ENCODE results near the gene AP5B1. TPM values are rescaled to one million over a fixed set of nuclear protein-coding genes. Genes with fewer than 3 reads are reported as not detected.

AP5B1 gene
- total and polyA plus RNA-seq, 2 of the 8 experiments (the other 6 are each of a cell fraction or from before 2014, with no cell fraction given): 7.6 to 10.0 TPM

DNA sequence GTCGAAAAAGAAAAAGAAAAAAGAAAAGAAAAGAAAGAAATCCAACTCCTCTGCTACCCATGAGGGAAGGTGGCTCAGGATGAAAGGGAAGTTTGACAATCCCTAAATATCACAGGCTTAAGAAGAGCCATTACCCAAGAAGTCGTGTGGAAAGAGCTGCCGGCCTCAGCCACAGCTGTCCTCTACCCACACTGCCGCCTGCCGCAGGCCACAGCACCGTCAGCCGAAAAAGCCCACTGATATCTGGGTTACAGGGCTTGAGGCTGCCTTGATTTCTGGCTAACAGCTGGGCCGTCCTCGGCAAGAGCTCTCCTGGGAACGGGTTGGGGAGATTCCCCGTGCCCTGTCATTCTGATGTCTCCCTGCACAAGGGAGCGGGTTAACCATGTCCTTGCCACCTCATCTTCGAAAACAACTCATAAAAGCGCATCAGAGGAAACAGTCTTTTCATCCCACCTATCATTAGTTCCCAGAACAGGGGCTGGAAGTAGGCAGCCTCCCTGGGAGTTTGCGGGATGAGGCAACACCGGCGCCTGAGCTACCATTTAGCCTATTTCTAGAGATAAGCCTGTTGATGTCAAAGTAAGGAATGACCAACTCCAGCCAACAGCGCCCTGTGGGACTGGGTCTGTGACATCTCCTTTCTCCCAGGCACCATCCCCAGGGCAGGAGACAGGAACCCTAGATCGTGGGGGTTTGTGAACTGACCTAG is 31.1 kb upstream of the AP5B1 start:
- FAIRE-seq (no peak), DNase-seq (ENCODE audit: low read depth in 1 of 2, low spot score in 2 of 2) (no peak)
- Histone ChIP-seq H3K79me1 (ENCODE audit: low read depth, low read length) (peaks cover 2% of the 10 kb centered on the region; the same call in 1 of the 2 replicates), H2BK120ac (replicated peaks; ENCODE audit: low read depth, low read length) (no peak overlapping the region), H2BK15ac (ENCODE audit: low read length) (no peak overlapping the region), H3K9ac (replicated peaks in 1 of 4; ENCODE audit: extremely low read depth in 1 of 4, low read depth in 3 of 4, low read length in 3 of 4) (no peak overlapping the region), H3K4me1 (replicated peaks in 1 of 4; ENCODE audit: control insufficient read depth in 3 of 4, insufficient read depth in 4 of 4, low read length in 3 of 4) (no peaks in the 10 kb centered on the region), H2AFZ (ENCODE audit: low read length) (no peak overlapping the region), H3K4ac (replicated peaks; ENCODE audit: insufficient read length, low read depth, low read length) (no peak overlapping the region), H3K23me2 (ENCODE audit: low read depth, low read length) (no peaks in the 10 kb centered on the region), H2AK5ac (ENCODE audit: low read depth, low read length) (no peak overlapping the region), H3K23ac (ENCODE audit: insufficient read length) (no peak overlapping the region), H4K5ac (ENCODE audit: insufficient read length, low read depth, low read length) (no peak overlapping the region), H3K27me3 (replicated peaks in 1 of 4; ENCODE audit: control insufficient read depth in 3 of 4, extremely low read depth in 1 of 4, insufficient read depth in 3 of 4, low read length in 3 of 4) (peaks cover 0 to 4% (median 3%) of the 10 kb centered on the region in 4 experiments; a peak in 4 of 7 replicates), H3K36me3 (ENCODE audit: control insufficient read depth in 2 of 4, insufficient read depth in 4 of 4, low read length in 3 of 4) (no peaks in the 10 kb centered on the region), H3K27ac (ENCODE audit: low read depth, low read length) (no peak overlapping the region), H3K18ac (ENCODE audit: extremely low read depth, low read length) (no peak overlapping the region), H4K8ac (ENCODE audit: extremely low read depth, insufficient read depth, low read length) (no peak overlapping the region), H3K56ac (replicated peaks; ENCODE audit: insufficient read length, low read depth, low read length) (no peak overlapping the region), H3K79me2 (ENCODE audit: control insufficient read depth in 1 of 2, insufficient read depth in 2 of 2, low read length in 2 of 2) (no peaks in the 10 kb centered on the region), H2BK20ac (ENCODE audit: low read length) (no peak overlapping the region), H3K14ac (ENCODE audit: insufficient read length) (no peak overlapping the region), H3K4me3 (ENCODE audit: extremely low read depth in 1 of 4, insufficient read depth in 2 of 4, low read depth in 3 of 4, low read length in 4 of 4) (no peak overlapping the region), H3K9me3 (ENCODE audit: insufficient read depth in 2 of 2, low read depth in 1 of 2, low read length in 1 of 2) (no peaks in the 10 kb centered on the region), H4K20me1 (replicated peaks in 1 of 2; ENCODE audit: control insufficient read depth in 1 of 2, insufficient read depth in 2 of 2, low read length in 2 of 2) (peaks cover 0 to 5% of the 10 kb centered on the region in 2 experiments), H4K91ac (replicated peaks; ENCODE audit: insufficient read length, low read length) (no peak overlapping the region), H2BK5ac (ENCODE audit: low read depth, low read length) (no peak overlapping the region), H3K4me2 (ENCODE audit: insufficient read depth in 1 of 2, low read depth in 2 of 2, low read length in 2 of 2) (no peak overlapping the region), H2BK12ac (ENCODE audit: low read depth, low read length) (no peak overlapping the region)
- ChIA-PET POLR2A (ENCODE audit: partially characterized antibody) (interaction anchor here (1.2 to 1.4 kb wide), 3 partner anchors 9 to 99 kb away, joined by 3 to 4 read pairs (median 4); partner anchors contain the start of gene KAT5), CTCF (ENCODE audit: partially characterized antibody) (interaction anchor here (0.7 to 19.6 kb wide), 14 partner anchors 9 to 106 kb away, joined by 3 to 347 read pairs (median 4); partner anchors contain the start of genes AP5B1, FIBP and KAT5)
- 82% methylated on average over 19 of the region's 19 CpGs; no CpG with 5 or more reads in 1 of the 2 experiments for whole genome bisulfite sequencing, 2 experiments (ENCODE audit: extremely low coverage in 1 of 2, insufficient coverage in 1 of 2, insufficient read length in 1 of 2, insufficient replicate concordance in 2 of 2, low coverage in 1 of 2, low lambda C conversion rate in 2 of 2, missing lambda C conversion rate in 1 of 2)
- TF ChIP-seq, protein P1, sequence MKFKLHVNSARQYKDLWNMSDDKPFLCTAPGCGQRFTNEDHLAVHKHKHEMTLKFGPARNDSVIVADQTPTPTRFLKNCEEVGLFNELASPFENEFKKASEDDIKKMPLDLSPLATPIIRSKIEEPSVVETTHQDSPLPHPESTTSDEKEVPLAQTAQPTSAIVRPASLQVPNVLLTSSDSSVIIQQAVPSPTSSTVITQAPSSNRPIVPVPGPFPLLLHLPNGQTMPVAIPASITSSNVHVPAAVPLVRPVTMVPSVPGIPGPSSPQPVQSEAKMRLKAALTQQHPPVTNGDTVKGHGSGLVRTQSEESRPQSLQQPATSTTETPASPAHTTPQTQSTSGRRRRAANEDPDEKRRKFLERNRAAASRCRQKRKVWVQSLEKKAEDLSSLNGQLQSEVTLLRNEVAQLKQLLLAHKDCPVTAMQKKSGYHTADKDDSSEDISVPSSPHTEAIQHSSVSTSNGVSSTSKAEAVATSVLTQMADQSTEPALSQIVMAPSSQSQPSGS (IDR thresholded peaks at IDR 0.05; ENCODE audit: low read length): no peak
